ENCODE measurements around the gene ZNF597.
"Not testable (repeated sequence)": the region's sequence is repeated elsewhere in the genome, so short reads cannot be mapped to it uniquely, and the experiment has no call there.

The ZNF597 gene

DNA sequence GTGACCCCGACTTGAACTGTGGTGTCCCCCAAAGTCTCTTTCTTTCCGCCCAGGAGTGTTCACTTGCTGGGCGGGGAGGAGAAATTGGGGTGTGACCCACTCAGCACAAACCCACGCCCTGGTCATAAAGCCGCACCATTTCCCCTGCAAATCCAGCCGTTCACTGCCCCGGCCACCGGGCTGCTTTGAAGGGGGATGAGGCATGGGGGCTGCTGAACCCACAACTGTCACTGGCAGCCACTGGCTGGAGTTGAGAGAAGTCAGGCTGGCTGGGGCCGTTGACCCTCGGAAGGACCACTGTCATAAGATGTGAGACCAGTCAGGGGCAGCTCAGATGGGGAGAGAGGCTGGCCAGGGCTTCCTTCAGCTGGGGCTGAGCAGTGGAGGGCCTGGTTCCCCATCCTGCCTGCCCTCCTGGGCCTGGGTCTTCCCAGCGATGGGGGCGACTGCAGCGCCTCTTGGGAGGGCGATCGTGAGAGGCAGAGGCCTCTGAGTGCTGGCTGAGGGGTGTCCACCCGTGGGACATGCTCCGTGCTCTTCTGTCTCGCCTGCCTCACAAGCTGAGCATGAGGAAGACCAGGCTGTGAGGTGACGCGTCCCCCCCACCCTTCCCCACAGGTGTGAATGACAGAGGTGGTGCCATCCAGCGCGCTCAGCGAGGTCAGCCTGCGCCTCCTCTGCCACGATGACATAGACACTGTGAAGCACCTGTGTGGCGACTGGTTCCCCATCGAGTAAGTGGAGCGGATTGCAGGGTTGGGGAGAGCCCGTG is 32.5 kb upstream of the ZNF597 start:
- DNase-seq (ENCODE audit: low read depth in 3 of 3) = no peak

DNA sequence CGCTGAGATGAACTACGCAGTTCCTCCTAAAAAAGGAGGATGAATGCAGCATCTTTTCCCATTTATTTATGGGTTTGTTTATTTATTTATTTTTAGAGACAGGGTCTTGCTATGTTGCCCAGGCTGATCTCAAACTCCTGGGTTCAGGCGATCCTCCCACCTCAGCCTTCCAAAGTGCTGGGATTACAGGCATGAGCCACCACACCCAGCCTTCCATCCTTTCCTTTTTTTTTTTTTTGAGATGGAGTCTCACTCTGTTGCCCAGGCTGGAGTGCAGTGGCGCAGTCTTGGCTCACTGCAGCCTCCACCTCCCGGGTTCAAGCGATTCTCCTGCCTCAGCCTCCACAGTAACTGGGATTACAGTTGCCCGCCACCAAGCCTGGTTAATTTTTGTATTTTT is 31.6 kb upstream of the ZNF597 start:
- DNase-seq (ENCODE audit: low read depth in 3 of 3) = not testable (repeated sequence)

DNA sequence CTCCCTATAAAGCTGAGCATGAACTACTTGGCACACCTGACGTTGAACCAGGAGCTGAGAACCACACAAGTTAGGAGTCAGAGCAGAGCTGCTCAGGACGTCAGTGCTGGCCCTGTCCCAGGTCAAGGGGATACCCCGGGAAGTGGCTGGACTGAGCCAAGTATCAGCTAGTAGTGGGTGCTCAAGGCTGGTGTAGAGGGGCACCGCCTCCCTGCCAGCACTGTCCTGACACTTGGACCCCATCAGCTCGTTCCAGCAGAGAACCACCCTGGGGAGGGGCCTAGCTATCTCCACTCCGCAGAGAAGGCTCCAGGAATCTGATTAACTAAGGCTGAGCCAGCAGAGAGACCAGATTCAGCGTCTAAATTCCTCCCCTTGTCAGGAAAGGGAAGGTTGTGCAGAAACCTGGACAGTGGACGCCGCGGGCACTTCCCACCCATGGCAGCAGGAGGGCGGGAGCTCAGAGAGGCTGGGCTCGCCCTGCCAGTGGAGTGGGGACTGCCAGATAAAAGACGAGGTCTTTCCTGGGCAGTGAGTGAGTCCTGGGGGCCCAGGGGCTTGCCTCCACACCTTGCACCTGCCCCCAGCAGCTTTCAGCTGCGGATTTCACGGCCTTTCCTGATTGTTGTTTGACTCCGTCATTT is 31.0 kb upstream of the ZNF597 start:
- DNase-seq (ENCODE audit: low read depth in 3 of 3) = no peak

DNA sequence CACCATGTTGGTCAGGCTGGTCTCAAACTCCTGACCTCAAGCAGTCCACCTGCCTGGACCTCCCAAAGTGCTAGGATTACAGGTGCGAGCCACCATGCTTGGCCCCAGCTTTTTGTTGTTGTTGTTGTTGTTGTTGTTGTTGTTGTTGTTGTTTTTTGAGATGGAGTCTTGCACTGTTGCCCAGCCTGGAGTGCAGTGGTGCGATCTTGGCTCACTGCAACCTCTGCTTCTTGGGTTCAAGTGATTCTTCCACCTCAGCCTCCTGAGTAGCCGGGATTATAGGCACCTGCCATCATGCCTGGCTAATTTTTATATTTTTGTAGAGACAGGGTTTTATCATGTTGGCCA is 30.3 kb upstream of the ZNF597 start:
- not testable (repeated sequence) for DNase-seq (ENCODE audit: low read depth in 3 of 3)

DNA sequence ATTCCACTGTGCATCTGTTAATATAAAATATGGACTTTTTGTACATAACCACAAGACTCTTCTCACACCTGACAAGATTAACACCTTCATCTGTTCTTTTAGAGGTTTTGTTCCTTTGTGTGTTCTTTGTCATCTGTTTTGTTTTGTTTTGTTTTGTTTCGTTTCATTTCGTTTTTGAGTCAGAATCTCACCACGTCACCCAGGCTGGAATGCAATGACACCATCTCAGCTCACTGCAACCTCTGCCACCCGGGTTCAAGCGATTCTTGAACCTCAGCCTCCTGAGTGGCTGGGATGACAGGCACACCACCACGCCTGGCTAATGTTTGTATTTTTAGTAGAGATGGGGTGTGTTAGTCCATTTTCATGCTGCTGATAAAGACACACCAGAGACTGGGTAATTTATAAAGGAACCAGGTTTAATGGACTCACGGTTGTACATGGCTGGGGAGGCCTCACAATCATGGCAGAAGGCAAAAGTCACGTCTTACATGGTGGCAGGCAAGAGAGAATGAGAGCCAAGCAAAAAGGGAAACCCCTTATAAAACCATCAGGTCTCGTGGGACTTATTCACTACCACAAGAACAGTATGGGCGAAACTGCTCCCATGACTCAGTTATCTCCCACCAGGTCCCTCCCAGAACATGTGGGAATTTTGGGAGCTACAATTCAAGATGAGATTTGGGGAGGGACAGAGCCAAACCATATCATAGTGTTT is 29.7 kb upstream of the ZNF597 start:
- DNase-seq (ENCODE audit: low read depth in 3 of 3) = no peak

DNA sequence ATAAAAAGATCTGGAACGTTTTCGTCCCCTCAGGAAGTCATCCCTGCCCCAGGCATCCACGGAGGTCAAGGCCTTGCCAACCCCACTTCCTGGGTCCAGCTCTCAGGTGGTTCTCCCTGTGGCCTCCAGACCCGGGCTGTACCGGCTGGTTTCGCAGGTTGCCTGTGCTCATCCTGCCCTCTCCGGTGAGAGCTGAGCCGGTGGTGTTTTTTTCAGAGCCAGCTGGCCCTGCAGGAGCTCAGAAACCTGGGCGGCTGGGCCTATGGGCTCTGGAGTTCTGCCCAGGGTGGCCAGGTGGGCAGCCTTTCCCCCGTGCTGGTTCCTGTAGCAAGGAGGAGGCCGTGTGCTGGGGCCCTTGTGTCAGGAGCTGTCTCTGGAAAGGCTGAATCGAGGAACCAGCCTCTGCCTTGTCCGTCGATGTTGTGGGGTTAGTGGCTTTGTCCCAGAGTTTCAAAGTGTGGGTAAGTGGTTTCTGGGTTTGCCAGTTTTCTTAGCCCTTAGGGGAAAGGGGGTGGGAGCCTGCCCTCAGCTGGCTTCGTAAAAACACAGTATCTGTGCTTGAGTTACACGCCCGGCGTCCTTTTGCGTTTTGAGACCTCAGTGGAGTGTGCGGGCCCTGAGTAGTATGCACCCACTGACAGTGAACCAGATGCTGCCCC is 28.3 kb upstream of the ZNF597 start:
- no peak for DNase-seq (ENCODE audit: low read depth in 3 of 3)

DNA sequence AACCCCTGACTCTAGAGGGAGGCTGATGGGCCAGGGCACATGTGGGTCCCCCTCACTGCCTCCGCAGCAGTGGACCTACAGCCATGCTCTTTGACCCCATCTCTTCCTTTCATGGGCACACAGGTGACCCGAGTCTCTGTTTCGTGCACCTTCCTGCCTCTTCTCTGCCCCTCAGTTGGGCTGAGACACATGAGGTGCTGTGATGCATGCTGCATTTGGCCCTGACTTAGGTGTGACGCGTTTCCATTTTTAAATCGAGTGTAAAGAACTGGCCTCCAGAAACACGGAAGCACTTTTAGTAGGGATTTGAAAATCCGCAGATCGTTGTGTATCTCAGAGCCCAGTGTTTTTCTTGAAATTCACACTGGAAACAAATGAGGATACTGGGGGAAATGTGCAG is 27.4 kb upstream of the ZNF597 start:
- DNase-seq (ENCODE audit: low read depth in 3 of 3) = no peak

DNA sequence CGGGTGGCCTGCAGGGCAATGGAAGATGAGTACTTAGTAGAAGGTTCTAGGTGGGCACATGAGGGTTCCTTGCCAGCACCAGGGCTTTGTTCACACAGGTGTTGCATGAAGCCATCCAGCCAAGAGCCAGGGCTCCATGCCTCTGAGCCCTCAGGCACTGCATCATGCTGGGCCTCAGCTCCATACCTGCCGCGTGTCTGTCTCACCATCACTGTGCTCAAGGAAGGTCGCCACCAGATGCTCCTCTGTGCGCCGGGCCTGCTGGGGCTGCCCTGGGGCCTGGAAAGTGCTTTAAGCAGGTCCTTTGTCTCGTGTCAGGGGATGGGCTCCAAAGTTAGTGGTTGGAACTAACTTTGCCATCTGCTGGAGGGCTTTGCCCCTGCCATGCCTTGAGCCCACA is 26.4 kb upstream of the ZNF597 start:
- DNase-seq (ENCODE audit: low read depth in 3 of 3) = no peak

DNA sequence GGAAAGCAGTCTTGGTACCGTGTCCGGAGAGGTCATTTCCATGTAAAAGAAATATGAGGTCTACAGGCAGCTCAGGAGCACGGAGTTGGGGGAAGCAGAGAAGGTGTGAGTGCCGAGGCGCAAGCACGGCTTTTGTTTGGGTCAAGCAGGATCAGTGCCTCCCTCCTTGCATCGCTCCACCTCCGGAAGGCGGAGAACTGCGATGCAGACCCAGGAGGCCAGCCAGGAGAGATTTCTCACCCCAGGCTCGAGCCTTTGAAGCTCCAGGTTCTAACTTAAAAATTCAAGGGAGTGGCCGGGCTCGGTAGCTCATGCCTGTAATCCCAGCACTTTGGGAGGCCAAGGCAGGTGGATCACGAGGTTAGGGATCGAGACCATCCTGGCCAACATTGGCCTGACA is 25.2 kb upstream of the ZNF597 start:
- DNase-seq (ENCODE audit: low read depth in 3 of 3) = no peak

DNA sequence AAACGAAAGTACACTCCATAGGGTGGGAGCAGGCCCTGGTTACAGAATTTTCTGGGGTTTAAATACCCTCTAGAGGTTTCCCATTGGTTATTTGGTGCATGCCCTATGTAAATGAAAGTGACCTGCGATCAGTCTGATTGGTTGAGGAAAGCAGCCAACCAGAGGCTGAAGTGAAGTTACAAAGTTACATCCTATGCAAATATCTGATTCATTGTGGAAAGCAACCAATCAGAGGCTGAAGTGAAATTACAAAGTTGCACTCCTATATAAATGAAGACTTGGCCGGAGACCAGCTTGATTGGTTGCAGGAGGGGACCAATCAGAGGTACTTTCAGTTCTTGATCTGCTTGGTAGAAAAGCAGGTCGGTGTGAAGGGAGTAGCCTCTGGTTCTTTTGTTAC is 24.6 kb upstream of the ZNF597 start:
- no peak for DNase-seq (ENCODE audit: low read depth in 3 of 3)

DNA sequence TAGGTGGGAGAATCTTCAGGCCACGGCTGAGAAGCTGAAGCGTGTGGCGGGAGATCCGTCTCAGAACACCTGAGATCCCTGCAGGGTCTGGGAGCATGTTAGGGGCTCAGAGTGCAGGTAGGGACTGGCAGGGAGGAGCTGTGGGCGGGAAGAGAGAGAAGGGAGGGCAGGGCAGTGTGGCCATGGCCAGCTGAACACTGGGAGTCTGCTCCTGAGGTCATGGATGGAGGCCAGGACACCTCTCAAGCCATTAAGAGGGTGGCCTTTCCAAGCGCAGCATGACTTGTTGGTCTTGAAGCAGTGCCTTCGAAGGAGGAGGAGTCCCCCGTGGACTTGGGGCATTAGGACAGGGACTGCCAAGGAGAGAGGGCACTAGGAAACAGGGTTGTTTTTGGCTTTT is 23.9 kb upstream of the ZNF597 start:
- DNase-seq (ENCODE audit: low read depth in 3 of 3) = no peak

DNA sequence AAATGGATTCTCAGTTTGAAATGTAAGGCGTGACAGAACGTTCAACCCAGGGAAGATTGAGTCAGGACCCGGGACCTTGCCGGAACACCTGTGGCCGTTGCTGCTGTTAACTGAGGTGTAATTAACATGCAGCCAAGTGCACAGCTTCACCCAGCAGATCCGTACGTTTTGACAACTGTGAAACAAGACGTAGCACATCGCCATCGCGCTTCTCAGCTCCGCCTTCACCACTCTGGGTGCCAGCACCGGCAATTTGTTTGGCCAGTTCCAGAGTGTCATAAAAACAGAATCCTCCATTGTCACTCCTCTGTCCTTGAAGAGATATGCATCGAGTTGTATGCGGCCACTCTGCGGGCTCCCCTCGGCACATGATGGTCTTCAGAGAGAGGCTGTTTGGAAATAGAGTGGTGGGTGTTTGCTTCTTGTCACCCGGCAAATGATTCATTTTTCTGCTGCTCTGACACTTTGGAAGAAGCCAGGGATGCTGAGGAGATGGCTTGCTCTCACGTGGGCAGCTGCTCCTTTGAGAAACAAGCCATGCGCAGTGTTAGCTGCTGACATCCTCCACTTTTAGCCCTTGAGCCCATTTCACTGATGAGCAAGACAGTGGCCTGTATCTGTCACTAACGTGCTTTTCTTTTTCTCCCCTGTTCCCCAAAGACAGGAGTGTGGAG is 22.7 kb upstream of the ZNF597 start:
- no peak for DNase-seq (ENCODE audit: low read depth in 3 of 3)

DNA sequence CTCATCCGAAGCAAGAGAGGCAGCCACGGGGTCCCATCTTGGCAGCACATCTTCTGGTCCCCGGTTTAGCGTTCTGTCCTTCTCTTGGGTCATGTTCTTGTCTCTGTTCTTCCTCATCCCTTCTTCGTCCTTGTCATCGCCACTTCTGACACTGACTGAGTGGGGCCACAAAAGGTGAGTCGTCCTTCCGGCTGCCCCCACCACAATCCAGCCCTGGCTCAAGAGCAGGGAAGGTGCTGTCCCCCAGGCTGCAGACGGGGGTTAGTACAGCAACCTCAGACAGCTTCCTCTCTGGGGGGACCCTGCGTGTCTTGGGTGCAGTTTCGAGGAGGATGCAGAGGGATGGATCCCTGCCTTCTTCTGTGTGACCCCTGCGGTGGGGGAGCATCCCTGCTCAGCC is 22.0 kb upstream of the ZNF597 start:
- no peak for DNase-seq (ENCODE audit: low read depth in 3 of 3)

DNA sequence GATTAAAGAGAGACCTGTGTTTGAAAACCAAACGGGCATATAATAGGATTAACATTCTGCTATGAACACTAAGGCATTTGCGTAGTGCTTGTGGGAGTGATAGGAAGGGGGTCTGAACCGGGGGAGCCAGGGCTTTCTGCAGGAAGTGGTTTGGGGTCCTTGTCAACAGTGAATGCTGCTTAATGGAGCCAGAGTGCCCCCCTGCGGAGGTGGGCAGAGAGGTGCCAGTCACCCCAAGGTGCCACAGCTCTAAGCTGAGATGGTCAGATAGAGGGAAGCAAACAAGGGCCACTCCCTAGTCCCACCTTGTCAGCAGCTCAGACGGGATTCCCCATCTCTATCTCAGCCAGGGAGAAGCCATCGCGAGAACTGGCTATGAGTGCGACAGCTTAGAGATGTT is 17.8 kb upstream of the ZNF597 start:
- DNase-seq (ENCODE audit: low read depth in 3 of 3) = peak in 1 of 3 experiments; percentile 25

DNA sequence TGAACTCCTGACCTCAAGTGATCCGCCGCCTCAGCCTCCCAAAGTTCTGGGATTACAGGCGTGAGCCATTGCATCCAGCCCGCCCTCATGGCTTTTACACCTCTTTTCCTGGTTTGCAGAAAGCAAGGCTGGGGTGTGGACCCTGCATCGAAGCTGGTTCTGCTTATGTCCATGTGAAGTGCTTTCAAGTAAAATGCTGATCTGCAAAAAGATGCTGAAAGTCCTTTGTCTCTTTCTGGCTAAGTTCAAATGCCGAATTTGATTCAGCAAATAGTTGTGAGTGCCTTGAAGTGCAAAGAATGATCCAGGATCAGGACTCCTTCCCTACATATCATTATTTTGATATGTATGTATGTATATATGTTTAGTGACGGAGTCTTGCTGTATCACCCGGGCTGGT is 17.3 kb upstream of the ZNF597 start:
- no peak for DNase-seq (ENCODE audit: low read depth in 3 of 3)

DNA sequence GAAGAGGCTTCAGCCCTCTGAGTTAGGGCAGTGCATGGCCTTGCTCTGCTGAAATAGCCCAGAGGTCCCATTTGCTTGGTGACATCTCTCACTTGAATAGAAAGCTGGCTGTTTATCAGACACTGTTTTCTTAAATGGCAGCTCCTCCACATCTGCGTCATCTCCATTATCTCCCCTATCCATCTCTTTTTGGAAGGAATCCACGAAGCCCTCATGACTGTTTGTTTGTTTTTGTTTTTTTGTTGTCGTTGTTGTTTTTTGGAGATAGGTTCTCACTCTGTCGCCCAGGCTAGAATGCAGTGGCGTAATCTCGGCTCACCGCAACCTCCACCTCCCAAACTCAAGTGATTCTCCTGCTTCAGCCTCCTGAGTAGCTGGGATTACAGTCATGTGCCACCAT is 16.8 kb upstream of the ZNF597 start:
- DNase-seq (ENCODE audit: low read depth in 3 of 3) = no peak

DNA sequence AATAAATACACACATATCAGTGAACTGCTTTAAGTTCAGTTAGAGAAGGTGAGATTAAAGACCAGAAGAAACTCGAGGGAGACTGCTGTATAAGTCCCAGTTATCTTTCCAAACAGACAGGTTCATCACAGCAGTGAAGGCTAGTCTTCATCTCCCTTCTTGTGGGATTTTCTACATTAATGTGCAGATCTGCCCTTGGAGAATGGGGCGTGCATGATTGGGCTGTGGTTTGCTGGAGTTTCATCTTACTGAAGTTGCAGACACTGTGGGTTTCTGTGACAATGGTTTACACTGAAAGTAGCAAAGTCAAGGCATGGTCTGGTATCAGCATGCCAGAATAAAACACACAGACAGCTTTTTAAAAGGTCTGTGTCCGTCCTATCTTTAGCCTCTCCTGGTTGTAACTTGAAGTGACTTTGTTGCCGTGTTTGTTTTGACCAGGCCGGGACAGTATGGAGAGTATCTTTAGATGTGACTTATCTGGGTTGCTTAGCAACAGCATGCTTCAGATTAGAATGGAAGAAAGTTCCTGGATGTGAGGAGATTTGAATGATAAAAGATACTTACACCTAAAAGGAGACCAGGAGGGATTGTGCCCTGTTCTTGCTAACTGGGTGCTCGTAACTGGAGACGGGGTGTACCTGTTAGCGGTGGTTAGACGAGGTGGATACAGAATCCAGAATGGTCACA is 16.2 kb upstream of the ZNF597 start:
- DNase-seq (ENCODE audit: low read depth in 3 of 3) = no peak

DNA sequence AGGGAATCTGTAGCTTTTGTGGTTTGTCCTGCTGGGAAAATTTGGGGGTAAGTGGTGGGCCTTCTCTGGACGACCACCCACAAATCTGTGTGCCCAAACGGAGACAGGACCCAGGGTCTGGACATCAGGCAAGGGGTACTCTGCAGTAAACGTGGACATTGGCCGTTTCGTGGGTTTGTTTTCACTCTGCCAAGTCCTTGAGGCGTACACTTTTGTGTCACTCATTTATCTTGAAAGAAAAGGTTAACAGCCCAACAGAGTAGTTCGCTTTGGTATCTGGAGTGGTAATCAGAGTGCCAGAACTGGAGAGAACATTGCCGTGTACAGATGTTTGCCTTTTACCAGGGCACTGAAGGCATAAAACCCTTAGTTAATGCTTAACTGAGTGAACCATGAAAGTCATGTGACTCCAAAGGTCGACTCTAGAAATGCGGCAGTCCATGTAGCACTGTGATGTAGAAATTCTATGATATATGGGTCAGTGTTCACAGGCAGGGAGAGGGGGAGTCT is 15.6 kb upstream of the ZNF597 start:
- no peak for DNase-seq (ENCODE audit: low read depth in 3 of 3)

DNA sequence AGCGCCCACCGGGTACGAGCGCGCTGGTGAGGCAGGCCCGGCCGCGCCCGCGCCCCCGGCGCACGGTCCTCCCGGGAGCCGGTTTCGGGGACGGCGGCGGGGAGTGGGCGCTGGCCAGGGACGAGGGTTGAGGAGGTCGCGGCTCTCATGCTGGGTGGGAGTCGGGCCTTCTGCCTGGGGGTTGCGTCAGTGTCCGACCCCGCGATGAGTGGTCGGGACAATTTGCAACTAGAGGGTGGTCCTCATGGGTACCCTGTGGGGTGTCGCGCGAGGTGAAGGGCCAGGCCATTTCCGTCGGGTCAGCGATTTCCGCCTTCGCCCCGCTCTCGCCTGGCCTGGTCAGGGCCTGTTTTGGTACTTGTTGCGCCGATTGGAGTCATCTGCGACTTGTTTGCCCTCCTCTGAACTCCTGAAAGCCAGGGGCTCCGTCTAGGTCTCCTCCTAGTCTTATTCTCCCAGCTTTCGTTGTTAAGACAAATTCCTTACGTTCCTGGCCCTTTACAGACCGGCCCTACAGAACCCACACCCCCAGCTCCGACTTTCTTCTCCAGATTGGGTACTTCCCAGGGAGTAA is 15.1 kb upstream of the ZNF597 start:
- DNase-seq (ENCODE audit: low read depth in 3 of 3) = no peak

DNA sequence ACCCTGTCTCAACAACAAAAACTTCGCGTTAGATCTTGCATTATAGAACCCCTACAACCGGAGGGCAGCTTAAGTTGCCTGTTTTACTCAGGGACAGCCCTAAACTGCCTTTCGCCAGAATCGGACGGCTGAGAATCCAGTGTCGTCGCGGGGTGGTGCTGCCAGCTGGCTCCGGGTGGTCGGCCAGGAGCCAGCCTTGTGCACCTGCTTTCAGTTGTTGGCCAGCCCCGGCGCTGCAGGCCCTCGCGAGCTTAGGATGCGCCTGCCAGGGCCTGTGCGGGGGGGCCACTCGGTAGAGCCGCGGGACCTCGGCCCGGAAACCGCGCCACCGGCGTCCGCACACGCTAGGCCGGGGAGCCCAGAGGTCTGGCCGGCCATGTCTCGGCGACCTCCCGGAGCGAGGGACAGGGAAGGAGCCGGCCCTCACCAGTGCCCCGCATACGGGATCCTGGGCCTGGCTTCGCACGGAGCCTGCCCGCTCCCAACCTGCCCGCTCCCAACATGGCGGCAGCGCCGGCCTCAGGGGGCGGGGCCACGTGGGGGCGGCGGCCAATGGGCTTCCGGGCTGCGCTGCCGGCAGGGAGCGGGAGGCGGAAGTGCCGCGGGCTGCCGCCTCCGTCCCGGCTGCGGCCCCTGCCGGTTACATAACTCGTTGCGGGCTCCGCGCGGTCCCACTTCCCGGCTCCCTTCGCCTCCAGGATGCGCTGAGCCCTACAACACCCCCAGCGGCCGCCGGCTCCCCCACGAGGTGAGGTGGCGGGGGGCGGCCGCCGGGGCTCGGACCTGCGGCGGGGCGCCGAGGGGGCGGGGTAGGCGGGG is 14.3 kb upstream of the ZNF597 start:
- peak; percentile 80 to 88 (median 85) for DNase-seq (ENCODE audit: low read depth in 3 of 3)
